Stomach smooth muscle (tissue), 2 donors: ENCODE measurements around the gene PCDHB7.
"Not testable (repeated sequence)": the region's sequence is repeated elsewhere in the genome, so short reads cannot be mapped to it uniquely, and the experiment has no call there.

Source experiments
- H3K27ac ChIP-seq: one replicate; pipeline ENCODE4 v1.7.0; 2013; ENCODE audit warnings: mild to moderate bottlenecking, low read length, inconsistent platforms
- H3K27me3 ChIP-seq, 2 donors: one replicate each; pipeline ENCODE4 v1.7.0; 2013; ENCODE audit warnings: low read length in 2 of 2; ENCODE audit not compliant: insufficient read depth in 2 of 2, control insufficient read depth in 1 of 2
- H3K36me3 ChIP-seq, 2 donors: one replicate each; pipeline ENCODE4 v1.7.0; 2013; ENCODE audit warnings: low read length in 2 of 2; ENCODE audit not compliant: control insufficient read depth in 2 of 2, insufficient read depth in 2 of 2
- H3K4me1 ChIP-seq: one replicate; pipeline ENCODE4 v1.7.0; 2013; ENCODE audit warnings: low read length; ENCODE audit not compliant: control insufficient read depth, insufficient read depth
- H3K4me3 ChIP-seq, 2 donors: one replicate each; pipeline ENCODE4 v1.7.0; 2013; ENCODE audit warnings: low read length in 2 of 2
- H3K9ac ChIP-seq, 2 donors: one replicate each; pipeline ENCODE4 v1.7.0; 2013; ENCODE audit warnings: low read length in 2 of 2, mild to moderate bottlenecking in 1 of 2
- H3K9me3 ChIP-seq, 2 donors: one replicate each; pipeline ENCODE4 v1.7.0; 2013; ENCODE audit warnings: low read length in 2 of 2; ENCODE audit not compliant: control insufficient read depth in 2 of 2
- donor health status: healthy.
- donor health status: Pancreatic carcinoma.

Gene PCDHB7

DNA sequence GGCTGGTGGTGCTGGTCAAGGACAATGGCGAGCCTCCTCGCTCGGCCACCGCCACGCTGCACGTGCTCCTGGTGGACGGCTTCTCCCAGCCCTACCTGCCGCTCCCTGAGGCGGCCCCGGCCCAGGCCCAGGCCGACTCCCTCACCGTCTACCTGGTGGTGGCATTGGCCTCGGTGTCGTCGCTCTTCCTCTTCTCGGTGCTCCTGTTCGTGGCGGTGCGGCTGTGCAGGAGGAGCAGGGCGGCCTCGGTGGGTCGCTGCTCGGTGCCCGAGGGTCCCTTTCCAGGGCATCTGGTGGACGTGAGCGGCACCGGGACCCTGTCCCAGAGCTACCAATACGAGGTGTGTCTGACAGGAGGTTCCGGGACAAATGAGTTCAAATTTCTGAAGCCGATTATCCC, 53.0 kb downstream of the PCDHB7 start:
- not testable (repeated sequence) for H3K27ac ChIP-seq, H3K4me1 ChIP-seq, H3K36me3 ChIP-seq, H3K27me3 ChIP-seq, H3K9ac ChIP-seq, H3K4me3 ChIP-seq
- peaks cover 17 to 43% of the 10 kb centered on the region in 2 donors for H3K9me3 ChIP-seq
